ENCODE data around the gene NFIA.

NFIA gene

GRCh38 chr1:61448914-61449313 is 366.6 kb downstream of the NFIA start:
- no peaks in the 10 kb centered on the region for H3K9me3 ChIP-seq (ENCODE audit: control insufficient read depth, low read length)
- no peak overlapping the region for H3K27ac ChIP-seq (ENCODE audit: insufficient read depth, low read depth, low read length, poor library complexity, severe bottlenecking)
- H3K4me3 ChIP-seq (ENCODE audit: insufficient read depth, low read depth, low read length), result no peak overlapping the region
- peaks cover 26% of the 10 kb centered on the region for H3K4me1 ChIP-seq (ENCODE audit: control insufficient read depth, insufficient read depth, low read length)
- 94 to 96% methylated on average over 9 of the region's 9 CpGs for WGBS, 2 experiments
- no peaks in the 10 kb centered on the region for H3K36me3 ChIP-seq (ENCODE audit: control insufficient read depth, insufficient read depth, low read length)
- no peaks in the 10 kb centered on the region for H3K27me3 ChIP-seq (ENCODE audit: control insufficient read depth, insufficient read depth, low read length, poor library complexity, severe bottlenecking)

DNA sequence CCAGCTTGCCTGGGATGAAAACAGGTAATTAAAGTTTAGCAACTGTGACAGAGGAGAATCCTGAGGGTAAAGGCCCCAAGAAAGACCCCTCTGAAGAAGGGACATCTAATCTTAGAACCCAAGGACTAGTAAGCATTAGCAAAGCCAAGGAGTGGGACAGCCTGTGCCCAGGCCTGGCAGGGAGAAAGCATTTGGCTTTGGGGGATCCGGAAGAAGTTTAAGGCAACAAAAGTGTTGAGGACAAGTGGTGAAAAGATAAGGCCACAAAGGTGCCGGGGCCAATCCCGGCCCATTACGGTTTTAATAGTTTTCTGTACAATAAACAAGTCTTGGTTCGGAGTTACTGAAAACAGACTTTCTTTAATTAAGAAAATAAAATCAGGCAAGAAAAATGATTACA is 367.0 kb downstream of the NFIA start:
- Histone ChIP-seq H3K27ac (ENCODE audit: insufficient read depth, low read depth, low read length, poor library complexity, severe bottlenecking) (no peak overlapping the region), H3K9me3 (ENCODE audit: control insufficient read depth, low read length) (no peaks in the 10 kb centered on the region), H3K27me3 (ENCODE audit: control insufficient read depth, insufficient read depth, low read length, poor library complexity, severe bottlenecking) (no peaks in the 10 kb centered on the region), H3K4me3 (ENCODE audit: insufficient read depth, low read depth, low read length) (no peak overlapping the region), H3K4me1 (ENCODE audit: control insufficient read depth, insufficient read depth, low read length) (peaks cover 26% of the 10 kb centered on the region), H3K36me3 (ENCODE audit: control insufficient read depth, insufficient read depth, low read length) (no peaks in the 10 kb centered on the region)
- 90 to 92% methylated on average over 5 of the region's 5 CpGs for WGBS, 2 experiments

DNA sequence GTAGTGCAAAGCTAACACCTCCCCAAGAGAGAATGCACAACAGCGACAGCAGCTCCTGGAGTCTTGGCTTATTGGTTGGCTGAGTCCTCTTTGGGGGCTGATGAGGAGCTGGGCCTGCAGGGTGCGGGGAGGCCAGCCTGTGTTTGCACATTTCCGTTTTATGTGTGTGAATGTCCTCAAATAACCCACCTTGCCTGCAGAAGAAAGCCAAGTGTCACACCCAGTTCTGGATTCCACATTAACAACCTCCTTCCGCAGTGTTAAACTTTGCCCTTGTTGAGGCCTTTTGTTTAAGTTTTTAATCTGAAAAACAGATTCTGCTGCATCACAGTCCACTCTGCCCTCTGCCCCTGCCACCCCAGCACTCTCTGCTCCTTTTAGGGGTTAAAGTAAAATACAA is 368.1 kb downstream of the NFIA start:
- Histone ChIP-seq H3K27me3 (ENCODE audit: control insufficient read depth, insufficient read depth, low read length, poor library complexity, severe bottlenecking) (no peaks in the 10 kb centered on the region), H3K27ac (ENCODE audit: insufficient read depth, low read depth, low read length, poor library complexity, severe bottlenecking) (no peak overlapping the region), H3K36me3 (ENCODE audit: control insufficient read depth, insufficient read depth, low read length) (no peaks in the 10 kb centered on the region), H3K9me3 (ENCODE audit: control insufficient read depth, low read length) (no peaks in the 10 kb centered on the region), H3K4me3 (ENCODE audit: insufficient read depth, low read depth, low read length) (no peak overlapping the region), H3K4me1 (ENCODE audit: control insufficient read depth, insufficient read depth, low read length) (peaks cover 26% of the 10 kb centered on the region)
- 91 to 94% methylated on average over 3 to 4 of the region's 4 CpGs for WGBS, 2 experiments

- H3K4me1 ChIP-seq (ENCODE audit: control insufficient read depth, insufficient read depth, low read length), result peaks cover 26% of the 10 kb centered on the region
- H3K36me3 ChIP-seq (ENCODE audit: control insufficient read depth, insufficient read depth, low read length), result no peaks in the 10 kb centered on the region
- no peaks in the 10 kb centered on the region for H3K9me3 ChIP-seq (ENCODE audit: control insufficient read depth, low read length)
Observed at GRCh38 chr1:61450872-61451571, 368.7 kb downstream of the NFIA start.

DNA sequence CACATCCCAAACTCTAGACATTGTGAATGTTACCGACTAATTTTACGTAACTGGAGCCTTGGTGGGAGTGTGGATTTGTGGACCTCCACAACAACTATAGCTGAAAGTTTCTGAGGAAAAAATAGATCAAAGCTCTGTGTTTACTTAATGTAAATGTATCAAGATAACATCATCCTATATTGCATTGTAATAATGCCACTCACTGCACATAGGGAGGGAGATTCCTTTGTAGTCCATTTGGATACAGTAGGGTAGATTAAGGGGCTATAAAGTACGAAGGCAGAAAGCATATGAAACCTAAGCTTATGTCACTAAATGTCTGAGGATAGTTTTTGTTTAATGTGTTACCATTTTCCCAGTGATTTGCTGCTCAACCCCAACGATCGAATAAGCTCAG is 369.2 kb downstream of the NFIA start:
- Histone ChIP-seq H3K4me3 (ENCODE audit: insufficient read depth, low read depth, low read length) (no peak overlapping the region), H3K27me3 (ENCODE audit: control insufficient read depth, insufficient read depth, low read length, poor library complexity, severe bottlenecking) (no peaks in the 10 kb centered on the region), H3K36me3 (ENCODE audit: control insufficient read depth, insufficient read depth, low read length) (no peaks in the 10 kb centered on the region), H3K9me3 (ENCODE audit: control insufficient read depth, low read length) (no peaks in the 10 kb centered on the region), H3K4me1 (ENCODE audit: control insufficient read depth, insufficient read depth, low read length) (peaks cover 26% of the 10 kb centered on the region), H3K27ac (ENCODE audit: insufficient read depth, low read depth, low read length, poor library complexity, severe bottlenecking) (no peak overlapping the region)
- WGBS, 2 experiments, result 92 to 100% methylated on average over 2 to 5 of the region's 5 CpGs

More at GRCh38 chr1:61450872-61451571, 368.7 kb downstream of the NFIA start:
- no peaks in the 10 kb centered on the region for H3K27me3 ChIP-seq (ENCODE audit: control insufficient read depth, insufficient read depth, low read length, poor library complexity, severe bottlenecking)
- H3K27ac ChIP-seq (ENCODE audit: insufficient read depth, low read depth, low read length, poor library complexity, severe bottlenecking), result no peak overlapping the region
- H3K4me3 ChIP-seq (ENCODE audit: insufficient read depth, low read depth, low read length), result no peak overlapping the region
- 91% methylated on average over 13 to 14 of the region's 14 CpGs for WGBS, 2 experiments

DNA sequence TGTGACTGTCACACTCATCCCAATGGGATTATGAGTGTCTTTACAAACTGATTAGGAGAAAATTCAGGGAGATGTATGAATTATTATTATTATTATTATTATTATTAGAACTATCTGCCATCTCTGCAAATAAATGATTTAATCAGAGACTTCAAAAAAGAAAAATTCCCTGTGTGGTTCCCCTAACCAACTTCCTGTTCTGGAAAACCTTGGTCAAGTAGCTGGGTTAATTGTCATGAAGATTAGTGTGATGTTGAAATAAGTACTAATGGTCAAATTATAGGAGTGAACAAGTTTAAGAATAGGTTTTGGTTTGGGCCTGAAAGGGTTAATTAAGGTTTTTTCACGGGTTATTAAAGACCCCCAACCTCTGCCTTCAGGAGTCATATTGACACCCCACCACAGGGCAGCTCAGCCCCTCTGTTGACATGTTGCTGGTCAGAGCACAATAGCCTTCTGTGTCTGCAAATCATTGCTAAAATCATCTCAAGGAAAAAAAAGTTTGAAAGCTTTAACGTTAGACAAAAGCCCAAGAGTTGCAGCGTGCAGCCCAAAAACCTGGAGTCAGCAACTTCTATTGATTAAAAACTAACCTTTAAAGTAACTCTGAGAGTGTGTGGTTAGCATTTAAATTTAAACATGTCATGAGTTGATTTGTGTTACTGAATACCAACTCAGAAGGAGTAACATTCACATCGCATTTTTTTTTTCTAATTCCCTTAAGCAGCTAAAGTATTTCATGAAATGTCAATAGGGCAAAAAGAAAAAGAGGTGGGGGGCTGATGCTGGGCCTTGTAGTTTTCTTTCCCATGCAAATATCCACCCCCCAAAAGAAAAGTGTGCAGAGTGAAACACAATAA is 370.0 kb downstream of the NFIA start:
- Histone ChIP-seq H3K4me3 (ENCODE audit: insufficient read depth, low read depth, low read length) (no peak overlapping the region), H3K27me3 (ENCODE audit: control insufficient read depth, insufficient read depth, low read length, poor library complexity, severe bottlenecking) (no peaks in the 10 kb centered on the region), H3K36me3 (ENCODE audit: control insufficient read depth, insufficient read depth, low read length) (no peaks in the 10 kb centered on the region), H3K4me1 (ENCODE audit: control insufficient read depth, insufficient read depth, low read length) (peaks cover 26% of the 10 kb centered on the region), H3K27ac (ENCODE audit: insufficient read depth, low read depth, low read length, poor library complexity, severe bottlenecking) (no peak overlapping the region), H3K9me3 (ENCODE audit: control insufficient read depth, low read length) (no peaks in the 10 kb centered on the region)
- 9% methylated on average over 3 of the region's 4 CpGs for WGBS, 2 experiments

GRCh38 chr1:61453111-61453961 is 371.0 kb downstream of the NFIA start:
- Histone ChIP-seq H3K36me3 (ENCODE audit: control insufficient read depth, insufficient read depth, low read length) (no peaks in the 10 kb centered on the region), H3K27ac (ENCODE audit: insufficient read depth, low read depth, low read length, poor library complexity, severe bottlenecking) (no peak overlapping the region), H3K27me3 (ENCODE audit: control insufficient read depth, insufficient read depth, low read length, poor library complexity, severe bottlenecking) (no peaks in the 10 kb centered on the region), H3K4me3 (ENCODE audit: insufficient read depth, low read depth, low read length) (no peak overlapping the region), H3K9me3 (ENCODE audit: control insufficient read depth, low read length) (no peaks in the 10 kb centered on the region), H3K4me1 (ENCODE audit: control insufficient read depth, insufficient read depth, low read length) (peaks cover 26% of the 10 kb centered on the region)
- 31 to 32% methylated on average over 10 of the region's 10 CpGs for WGBS, 2 experiments

- Histone ChIP-seq H3K36me3 (ENCODE audit: control insufficient read depth, insufficient read depth, low read length) (no peaks in the 10 kb centered on the region), H3K4me3 (ENCODE audit: insufficient read depth, low read depth, low read length) (no peak overlapping the region), H3K27ac (ENCODE audit: insufficient read depth, low read depth, low read length, poor library complexity, severe bottlenecking) (no peak overlapping the region), H3K27me3 (ENCODE audit: control insufficient read depth, insufficient read depth, low read length, poor library complexity, severe bottlenecking) (no peaks in the 10 kb centered on the region), H3K4me1 (ENCODE audit: control insufficient read depth, insufficient read depth, low read length) (peaks cover 24% of the 10 kb centered on the region), H3K9me3 (ENCODE audit: control insufficient read depth, low read length) (no peaks in the 10 kb centered on the region)
- WGBS, 2 experiments, result 91 to 94% methylated on average over 7 of the region's 7 CpGs
Observed at GRCh38 chr1:61455400-61455799, 373.0 kb downstream of the NFIA start.

DNA sequence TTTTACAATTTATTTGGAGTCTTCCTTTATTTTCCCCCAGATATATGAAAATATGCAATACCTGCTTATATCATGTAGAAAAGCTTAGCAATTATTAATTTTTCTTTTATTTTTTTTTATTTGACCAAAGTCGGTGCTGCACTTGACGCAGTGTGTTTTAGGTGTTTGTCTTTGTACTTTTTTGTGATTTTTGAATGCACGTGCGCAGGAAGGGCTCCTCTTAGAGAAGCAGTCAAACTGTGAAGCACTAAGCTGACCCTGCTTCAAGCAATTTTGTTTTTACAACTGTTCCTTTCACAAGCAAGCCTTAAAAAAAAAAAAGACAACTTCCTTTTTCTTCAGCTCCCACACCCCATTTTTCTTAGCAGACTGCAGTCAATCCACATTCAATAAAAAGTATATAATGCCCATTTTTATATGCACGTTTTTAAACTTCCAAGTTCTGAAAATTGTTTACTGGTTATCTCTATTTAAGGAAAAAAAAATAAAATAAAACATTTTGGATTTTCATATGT is 375.2 kb downstream of the NFIA start:
- Histone ChIP-seq H3K4me3 (ENCODE audit: insufficient read depth, low read depth, low read length) (no peak overlapping the region), H3K36me3 (ENCODE audit: control insufficient read depth, insufficient read depth, low read length) (no peaks in the 10 kb centered on the region), H3K27me3 (ENCODE audit: control insufficient read depth, insufficient read depth, low read length, poor library complexity, severe bottlenecking) (no peaks in the 10 kb centered on the region), H3K27ac (ENCODE audit: insufficient read depth, low read depth, low read length, poor library complexity, severe bottlenecking) (no peak overlapping the region), H3K9me3 (ENCODE audit: control insufficient read depth, low read length) (no peaks in the 10 kb centered on the region), H3K4me1 (ENCODE audit: control insufficient read depth, insufficient read depth, low read length) (peaks cover 5% of the 10 kb centered on the region)
- WGBS, 2 experiments, result 91 to 97% methylated on average over 4 of the region's 5 CpGs

All from ectodermal cell (in vitro differentiated cells).